Neuronal stem cell (in vitro differentiated cells): ENCODE data around the gene PRDX4.
"Not testable (repeated sequence)": the region's sequence is repeated elsewhere in the genome, so short reads cannot be mapped to it uniquely, and the experiment has no call there.

Experiments used
- DNase-seq: peaks from one replicate; pipeline ENCODE4 v3.0.0-alpha.2; 2013; ENCODE audit warnings: low spot score
- H2AFZ ChIP-seq: one replicate; pipeline ENCODE4 v1.6.1; 2013; ENCODE audit warnings: mild to moderate bottlenecking, low read length, inconsistent platforms
- H2AK5ac ChIP-seq: 2 replicates; pipeline ENCODE4 v1.6.1; 2013; ENCODE audit warnings: low read depth, mild to moderate bottlenecking, inconsistent platforms, low read length, moderate library complexity, mixed read lengths
- H2BK120ac ChIP-seq: 2 replicates; pipeline ENCODE4 v1.6.1; 2013; ENCODE audit warnings: low read depth, mild to moderate bottlenecking, inconsistent platforms, low read length, moderate library complexity, mixed read lengths
- H2BK12ac ChIP-seq: one replicate; pipeline ENCODE4 v1.6.1; 2013; ENCODE audit warnings: low read length, inconsistent platforms
- H2BK15ac ChIP-seq: 2 replicates; pipeline ENCODE4 v1.6.1; 2013; ENCODE audit warnings: mild to moderate bottlenecking, low read length, inconsistent platforms, mixed read lengths
- H2BK5ac ChIP-seq: one replicate; pipeline ENCODE4 v1.6.1; 2013; ENCODE audit warnings: inconsistent platforms, mild to moderate bottlenecking, low read length, moderate library complexity
- H3K14ac ChIP-seq: one replicate; pipeline ENCODE4 v1.6.1; 2013; ENCODE audit warnings: low read length, inconsistent platforms
- H3K18ac ChIP-seq: 2 replicates; pipeline ENCODE4 v1.6.1; 2013; ENCODE audit warnings: low read length, inconsistent platforms
- H3K23ac ChIP-seq: 2 replicates; pipeline ENCODE4 v1.6.1; 2013; ENCODE audit warnings: low read depth, mild to moderate bottlenecking, mixed read lengths, low read length, inconsistent platforms; ENCODE audit not compliant: poor library complexity
- H3K27ac ChIP-seq: replicated peaks from 3 replicates; pipeline ENCODE4 v1.5.1; 2013; ENCODE audit warnings: low read length, inconsistent platforms
- H3K27me3 ChIP-seq, 3 experiments: 2 replicates each; pipeline ENCODE4 v1.6.1; 2013; ENCODE audit warnings: low read length in 3 of 3, mild to moderate bottlenecking in 2 of 3, inconsistent platforms in 1 of 3, low read depth in 1 of 3, mixed read lengths in 1 of 3, moderate library complexity in 1 of 3; ENCODE audit not compliant: control insufficient read depth in 3 of 3, insufficient read depth in 3 of 3
- H3K36me3 ChIP-seq, 2 donors: replicated peaks in 1 of 2; 2 replicates each; pipeline ENCODE4 v1.6.1; 2013; ENCODE audit warnings: low read length in 2 of 2; ENCODE audit not compliant: control insufficient read depth in 2 of 2, insufficient read depth in 2 of 2
- H3K4ac ChIP-seq: 2 replicates; pipeline ENCODE4 v1.6.1; 2013; ENCODE audit warnings: inconsistent platforms, mild to moderate bottlenecking, low read length, moderate library complexity
- H3K4me1 ChIP-seq, 2 donors: 1 replicate in 1 of 2; 2 replicates in 1 of 2; pipeline ENCODE4 v1.6.1; 2013; ENCODE audit warnings: low read length in 2 of 2, low read depth in 1 of 2; ENCODE audit not compliant: control insufficient read depth in 2 of 2, insufficient read depth in 1 of 2
- H3K4me2 ChIP-seq: one replicate; pipeline ENCODE4 v1.6.1; 2013; ENCODE audit warnings: mild to moderate bottlenecking, low read length, inconsistent platforms; ENCODE audit not compliant: insufficient read depth, poor library complexity, severe bottlenecking
- H3K4me3 ChIP-seq, 2 donors: 2 replicates each; pipeline ENCODE4 v1.5.1; 2013; ENCODE audit warnings: low read length in 2 of 2, mild to moderate bottlenecking in 2 of 2, inconsistent platforms in 1 of 2, moderate library complexity in 1 of 2
- H3K79me1 ChIP-seq: one replicate; pipeline ENCODE4 v1.6.1; 2013; ENCODE audit warnings: low read depth, mild to moderate bottlenecking, inconsistent platforms, low read length, moderate library complexity
- H3K9ac ChIP-seq: one replicate; pipeline ENCODE4 v1.6.1; 2013; ENCODE audit warnings: mild to moderate bottlenecking, low read depth, low read length, inconsistent platforms; ENCODE audit not compliant: poor library complexity
- H3K9me3 ChIP-seq, 2 donors: replicated peaks in 1 of 2; 2 replicates each; pipeline versions ENCODE3 to v1.6.1; 2013; ENCODE audit warnings: low read length in 2 of 2, mild to moderate bottlenecking in 2 of 2, inconsistent platforms in 1 of 2, low read depth in 1 of 2, mixed read lengths in 1 of 2, moderate library complexity in 1 of 2; ENCODE audit not compliant: control insufficient read depth in 2 of 2, insufficient read depth in 1 of 2
- H4K8ac ChIP-seq: one replicate; pipeline ENCODE4 v1.6.1; 2013; ENCODE audit warnings: low read depth, mild to moderate bottlenecking, inconsistent platforms, low read length, moderate library complexity
- H4K91ac ChIP-seq: one replicate; pipeline ENCODE4 v1.6.1; 2013; ENCODE audit warnings: low read length, low read depth, mild to moderate bottlenecking, inconsistent platforms; ENCODE audit not compliant: poor library complexity
- WGBS, 2 donors: extraction: QIAGEN DNeasy Blood & Tissue Kit; methylation state at CpG; one replicate each; pipeline ENCODE4 v1.1.7; 2013; ENCODE audit warnings: missing lambda C conversion rate in 2 of 2, mixed read lengths in 1 of 2; ENCODE audit not compliant: insufficient read length in 2 of 2, insufficient replicate concordance in 1 of 2; ENCODE audit errors: extremely low coverage in 2 of 2; 5-methylcytosine and 5-hydroxymethylcytosine counted together

PRDX4 gene

DNA sequence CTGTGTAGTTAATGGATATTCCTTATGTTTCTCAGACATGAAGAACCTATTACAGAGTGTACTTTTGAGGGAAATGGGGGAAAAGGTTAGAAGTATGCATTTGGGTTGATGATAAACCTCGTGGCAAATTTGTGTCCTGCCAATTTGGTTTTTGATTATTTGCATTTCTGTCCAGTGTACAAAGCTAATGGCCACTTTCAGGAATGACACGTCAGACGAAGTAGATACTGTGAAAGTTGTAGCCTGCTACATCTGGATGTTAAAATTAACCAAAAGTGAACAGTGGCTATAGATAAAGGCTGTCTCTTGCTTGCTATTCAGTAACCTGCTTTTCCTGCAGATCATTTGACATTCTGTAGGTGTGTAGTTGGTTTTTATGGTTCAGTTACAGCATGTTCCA is 1.0 kb downstream of the PRDX4 start:
- no peak overlapping the region for H4K8ac ChIP-seq
- no peak for DNase-seq
- H4K91ac ChIP-seq = no peak overlapping the region
- H3K23ac ChIP-seq = no peak overlapping the region
- H3K9me3 ChIP-seq = no peaks in the 10 kb centered on the region
- H2BK12ac ChIP-seq = no peak overlapping the region
- H3K27ac ChIP-seq = no peak overlapping the region
- H3K79me1 ChIP-seq = no peaks in the 10 kb centered on the region
- no peak overlapping the region for H3K4ac ChIP-seq
- no peak overlapping the region for H3K9ac ChIP-seq
- H3K27me3 ChIP-seq = no peaks in the 10 kb centered on the region
- H2BK15ac ChIP-seq = no peak overlapping the region
- H2BK120ac ChIP-seq = no peak overlapping the region
- peaks cover 0 to 21% of the 10 kb centered on the region in 2 donors for H3K36me3 ChIP-seq
- no peak overlapping the region for H3K18ac ChIP-seq
- peak overlapping the region in 1 of 2 donors; percentile 87 for H3K4me3 ChIP-seq
- peak overlapping the region; percentile 18 for H3K4me2 ChIP-seq
- H2BK5ac ChIP-seq = no peak overlapping the region
- no CpG with 5 or more reads among the region's 3 CpGs for WGBS, 2 donors
- H3K4me1 ChIP-seq = no peaks in the 10 kb centered on the region
- no peak overlapping the region for H2AK5ac ChIP-seq
- peak overlapping the region; percentile 93 for H2AFZ ChIP-seq
- H3K14ac ChIP-seq = no peak overlapping the region

DNA sequence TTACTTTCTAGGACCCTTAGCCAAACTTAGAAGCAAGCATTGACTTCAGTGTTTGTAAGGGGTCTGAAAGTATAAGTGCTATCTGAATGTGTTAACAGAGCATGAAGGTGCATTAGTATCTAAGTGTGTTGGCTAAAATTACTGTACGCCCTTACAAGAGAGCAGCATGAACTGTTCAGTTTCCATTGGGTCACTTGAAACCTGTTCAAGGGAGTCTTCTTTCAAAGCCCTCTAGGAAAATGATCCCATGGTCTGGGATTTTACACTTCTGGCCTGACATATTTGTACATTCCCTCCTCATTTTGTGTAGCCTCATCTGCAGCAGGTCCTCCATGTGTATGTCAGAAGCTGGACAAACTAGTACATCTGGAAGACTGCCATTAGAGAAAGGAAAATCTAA is 3.2 kb downstream of the PRDX4 start:
- Histone ChIP-seq H3K9me3 (no peaks in the 10 kb centered on the region), H2BK12ac (no peak overlapping the region), H3K4me1 (no peaks in the 10 kb centered on the region), H3K4me2 (no peak overlapping the region), H2BK120ac (no peak overlapping the region), H4K91ac (no peak overlapping the region), H2AFZ (no peak overlapping the region), H2BK15ac (no peak overlapping the region), H3K27me3 (no peaks in the 10 kb centered on the region), H2BK5ac (no peak overlapping the region), H3K18ac (no peak overlapping the region), H3K27ac (no peak overlapping the region), H3K4me3 (no peak overlapping the region), H3K36me3 (peaks cover 0 to 34% of the 10 kb centered on the region in 2 donors), H3K14ac (no peak overlapping the region), H3K9ac (no peak overlapping the region), H4K8ac (no peak overlapping the region), H3K23ac (no peak overlapping the region), H3K4ac (no peak overlapping the region), H3K79me1 (no peaks in the 10 kb centered on the region), H2AK5ac (no peak overlapping the region)
- DNase-seq = no peak
- no CpG with 5 or more reads among the region's 1 CpG for WGBS, 2 donors

DNA sequence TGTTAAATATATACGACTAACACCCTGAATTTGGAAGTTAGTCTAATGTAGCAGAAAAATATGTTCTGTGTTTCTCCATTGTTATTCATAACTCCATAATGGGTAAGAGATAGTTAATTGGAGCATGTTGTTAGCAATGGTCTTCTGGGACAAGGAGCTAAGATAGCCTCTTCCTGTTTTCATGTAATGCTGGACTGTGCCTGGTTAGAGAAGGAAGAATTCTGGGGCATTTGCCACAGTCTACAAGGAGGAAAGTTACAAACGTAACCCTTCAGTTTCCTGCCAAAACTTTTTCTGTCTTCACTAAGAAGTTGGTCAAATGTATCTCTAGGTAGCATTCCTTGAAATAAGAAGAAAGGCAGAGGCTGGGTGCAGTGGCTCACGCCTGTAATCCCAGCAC is 5.8 kb downstream of the PRDX4 start:
- no peak overlapping the region for H4K8ac ChIP-seq
- H3K14ac ChIP-seq = no peak overlapping the region
- H3K9me3 ChIP-seq = no peaks in the 10 kb centered on the region
- DNase-seq = no peak
- H3K18ac ChIP-seq = no peak overlapping the region
- H3K4ac ChIP-seq = no peak overlapping the region
- no peak overlapping the region for H2BK5ac ChIP-seq
- peaks cover 3 to 55% of the 10 kb centered on the region in 2 donors for H3K36me3 ChIP-seq
- H3K4me1 ChIP-seq = no peaks in the 10 kb centered on the region
- H3K4me3 ChIP-seq = no peak overlapping the region
- H2BK12ac ChIP-seq = no peak overlapping the region
- H3K4me2 ChIP-seq = no peak overlapping the region
- no peak overlapping the region for H2BK120ac ChIP-seq
- H3K23ac ChIP-seq = no peak overlapping the region
- no peaks in the 10 kb centered on the region for H3K27me3 ChIP-seq
- H3K9ac ChIP-seq = no peak overlapping the region
- no CpG with 5 or more reads among the region's 3 CpGs for WGBS, 2 donors
- H3K79me1 ChIP-seq = no peaks in the 10 kb centered on the region
- no peak overlapping the region for H2BK15ac ChIP-seq
- H2AK5ac ChIP-seq = no peak overlapping the region
- no peak overlapping the region for H4K91ac ChIP-seq
- H2AFZ ChIP-seq = no peak overlapping the region
- no peak overlapping the region for H3K27ac ChIP-seq

DNA sequence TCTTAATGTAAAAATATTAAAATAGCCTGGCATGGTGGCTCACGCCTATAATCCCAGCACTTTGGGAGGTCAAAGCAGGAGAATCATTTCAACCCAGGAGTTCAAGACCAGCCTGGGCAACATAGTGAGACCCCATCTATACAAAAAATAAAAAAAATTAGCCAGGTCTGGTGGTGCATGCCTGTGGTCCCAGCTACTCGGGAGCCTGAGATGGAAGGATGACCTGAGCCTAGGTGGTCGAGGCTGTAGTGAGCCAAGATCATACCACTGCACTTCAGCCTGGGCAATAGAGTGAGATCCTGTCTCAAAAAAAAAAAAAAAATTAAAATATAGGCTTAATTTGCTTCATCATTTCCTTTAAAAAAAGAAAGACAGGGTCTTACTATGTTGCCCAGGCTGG is 9.2 kb downstream of the PRDX4 start:
- not testable (repeated sequence) for H3K14ac ChIP-seq, H3K9me3 ChIP-seq, H3K4me2 ChIP-seq, H4K8ac ChIP-seq, H4K91ac ChIP-seq, H3K23ac ChIP-seq, H3K9ac ChIP-seq, DNase-seq, H3K18ac ChIP-seq, H3K27me3 ChIP-seq, H2BK5ac ChIP-seq, H2BK15ac ChIP-seq, H2AFZ ChIP-seq, H3K4ac ChIP-seq, H3K27ac ChIP-seq, H2BK120ac ChIP-seq, H3K4me3 ChIP-seq, H3K79me1 ChIP-seq, H3K4me1 ChIP-seq, H2AK5ac ChIP-seq, H2BK12ac ChIP-seq
- no CpG with 5 or more reads among the region's 3 CpGs for WGBS, 2 donors
- peaks cover 3 to 55% of the 10 kb centered on the region in 2 donors for H3K36me3 ChIP-seq
